ENCODE data around the gene SPG11. TPM values are rescaled to one million over a fixed set of nuclear protein-coding genes. Genes with fewer than 3 reads are reported as not detected.
A peak's percentile ranks its signal among the peaks of the same experiment; 100 is the strongest.

Gene SPG11
- total and polyA plus RNA-seq, 7 experiments from 2014 or later = 26.1 to 137 (median 107) TPM

GRCh38 chr15:44673639-44674038 lies 10.2 kb upstream of the SPG11 start:
- peak overlapping the region in 8 of 9 donors; percentile 23 to 99 (median 80) for H3K27ac Mint-ChIP-seq
- intact Hi-C loops (cut with micrococcal nuclease) = no loop called here
- peaks cover 69 to 87% of the 10 kb centered on the region in 2 donors for H3K4me1 ChIP-seq (ENCODE audit: control insufficient read depth in 2 of 2, insufficient read depth in 2 of 2, low read length in 2 of 2)

GRCh38 chr15:44670087-44670950 lies 6.9 kb upstream of the SPG11 start:
- Mint-ChIP-seq H3K27me3 (no peaks in the 10 kb centered on the region), H3K27ac (peak overlapping the region; percentile 68 to 99 (median 94)), H3K4me3 (peak overlapping the region in 9 of 10 donors; percentile 38 to 65 (median 58)), H3K36me3 (peaks cover 3 to 26% (median 14%) of the 10 kb centered on the region in 5 donors), H3K4me1 (peaks cover 67 to 96% (median 92%) of the 10 kb centered on the region in 7 donors), H3K9me3 (no peaks in the 10 kb centered on the region)
- Histone ChIP-seq H3K4me3 (ENCODE audit: low read length) (no peak overlapping the region), H3K4me1 (ENCODE audit: control insufficient read depth in 2 of 2, insufficient read depth in 2 of 2, low read length in 2 of 2) (peaks cover 58 to 87% of the 10 kb centered on the region in 2 donors), H3K27ac (ENCODE audit: low read depth, low read length) (peak overlapping the region; percentile 69), H3K36me3 (ENCODE audit: control insufficient read depth in 2 of 3, insufficient read depth in 3 of 3, low read length in 3 of 3) (no peaks in the 10 kb centered on the region), H3K27me3 (ENCODE audit: control insufficient read depth in 2 of 2, insufficient read depth in 2 of 2, low read length in 2 of 2) (no peaks in the 10 kb centered on the region), H3K9me3 (ENCODE audit: control insufficient read depth in 2 of 3, low read length in 3 of 3) (no peaks in the 10 kb centered on the region)
- CTCF ChIA-PET = interaction anchor here (1.3 to 2.2 kb wide), 4 partner anchors 13 to 66 kb away, joined by 5 to 11 read pairs (median 9); partner anchors contain the start of genes B2M, PATL2 and TRIM69
- DNase-seq = no peak
- intact Hi-C loops (cut with micrococcal nuclease) = no loop called here
- POLR2A ChIA-PET = interaction anchor here (1.0 to 38.1 kb wide), 4 partner anchors 9 to 52 kb away, joined by 3 to 3822 read pairs (median 471); partner anchors contain the start of genes B2M, PATL2 and TRIM69
- no peak for ATAC-seq

More at GRCh38 chr15:44673639-44674038, 10.2 kb upstream of the SPG11 start:
- no peaks in the 10 kb centered on the region for H3K27me3 Mint-ChIP-seq
- peaks cover 3 to 36% (median 25%) of the 10 kb centered on the region in 5 donors for H3K36me3 Mint-ChIP-seq
- H3K9me3 ChIP-seq (ENCODE audit: control insufficient read depth in 2 of 3, low read length in 3 of 3) = no peaks in the 10 kb centered on the region
- DNase-seq (no peak), ATAC-seq (no peak)
- no peaks in the 10 kb centered on the region for H3K27me3 ChIP-seq (ENCODE audit: control insufficient read depth in 2 of 2, insufficient read depth in 2 of 2, low read length in 2 of 2)
- no peaks in the 10 kb centered on the region for H3K36me3 ChIP-seq (ENCODE audit: control insufficient read depth in 2 of 3, insufficient read depth in 3 of 3, low read length in 3 of 3)
- H3K27ac ChIP-seq (ENCODE audit: low read depth, low read length) = no peak overlapping the region
- peaks cover 0 to 5% (median 1%) of the 10 kb centered on the region in 11 donors for H3K9me3 Mint-ChIP-seq
- CTCF ChIA-PET = interaction anchor here (1.3 to 2.6 kb wide), 3 partner anchors 9 to 42 kb away, joined by 3 to 14 read pairs (median 6); no protein-coding TSS in a partner anchor
- peak overlapping the region in 6 of 10 donors; percentile 38 to 92 (median 46) for H3K4me3 Mint-ChIP-seq
- POLR2A ChIA-PET = interaction anchor here (1.1 to 38.1 kb wide), 5 partner anchors 9 to 135 kb away, joined by 3 to 3822 read pairs (median 156); partner anchors contain the start of genes B2M, PATL2, SPG11 and TRIM69
- no peak overlapping the region for H3K4me3 ChIP-seq (ENCODE audit: low read length)
- peaks cover 67 to 98% (median 94%) of the 10 kb centered on the region in 7 donors for H3K4me1 Mint-ChIP-seq

GRCh38 chr15:44668921-44669320 lies 5.5 kb upstream of the SPG11 start:
- POLR2A ChIA-PET = interaction anchor here (1.0 to 38.1 kb wide), 4 partner anchors 16 to 78 kb away, joined by 3 to 3822 read pairs (median 471); partner anchors contain the start of genes B2M, PATL2 and TRIM69
- CTCF ChIA-PET = interaction anchor here (0.7 to 2.2 kb wide), 8 partner anchors 9 to 67 kb away, joined by 3 to 11 read pairs (median 5); partner anchors contain the start of genes B2M, PATL2 and TRIM69
- H3K27me3 ChIP-seq (ENCODE audit: control insufficient read depth in 2 of 2, insufficient read depth in 2 of 2, low read length in 2 of 2) = no peaks in the 10 kb centered on the region
- Mint-ChIP-seq H3K27ac (peak overlapping the region; percentile 69 to 99 (median 94)), H3K9me3 (no peaks in the 10 kb centered on the region), H3K36me3 (peaks cover 3 to 21% (median 10%) of the 10 kb centered on the region in 5 donors), H3K4me1 (peaks cover 66 to 99% (median 89%) of the 10 kb centered on the region in 7 donors), H3K4me3 (peak overlapping the region in 7 of 10 donors; percentile 11 to 65 (median 46)), H3K27me3 (no peaks in the 10 kb centered on the region)
- no peak overlapping the region for H3K4me3 ChIP-seq (ENCODE audit: low read length)
- no peaks in the 10 kb centered on the region for H3K36me3 ChIP-seq (ENCODE audit: control insufficient read depth in 2 of 3, insufficient read depth in 3 of 3, low read length in 3 of 3)
- H3K4me1 ChIP-seq (ENCODE audit: control insufficient read depth in 2 of 2, insufficient read depth in 2 of 2, low read length in 2 of 2) = peaks cover 60 to 92% of the 10 kb centered on the region in 2 donors
- DNase-seq (peak in 4 of 9 donors; percentile 25 to 37 (median 35)), ATAC-seq (peak; percentile 60)
- H3K27ac ChIP-seq (ENCODE audit: low read depth, low read length) = peak overlapping the region; percentile 69
- H3K9me3 ChIP-seq (ENCODE audit: control insufficient read depth in 2 of 3, low read length in 3 of 3) = no peaks in the 10 kb centered on the region
- intact Hi-C loops (cut with micrococcal nuclease) = loop anchor here in 1 of 2 donors (10.0 kb wide), 1 partner anchor 244 kb away; the partner anchor contains the start of gene CTDSPL2

- Histone ChIP-seq H3K36me3 (ENCODE audit: control insufficient read depth in 2 of 3, insufficient read depth in 3 of 3, low read length in 3 of 3) (no peaks in the 10 kb centered on the region), H3K4me1 (ENCODE audit: control insufficient read depth in 2 of 2, insufficient read depth in 2 of 2, low read length in 2 of 2) (peaks cover 48 to 83% of the 10 kb centered on the region in 2 donors), H3K27me3 (ENCODE audit: control insufficient read depth in 2 of 2, insufficient read depth in 2 of 2, low read length in 2 of 2) (no peaks in the 10 kb centered on the region), H3K27ac (ENCODE audit: low read depth, low read length) (peak overlapping the region; percentile 91), H3K9me3 (ENCODE audit: control insufficient read depth in 2 of 3, low read length in 3 of 3) (no peaks in the 10 kb centered on the region), H3K4me3 (ENCODE audit: low read length) (peak overlapping the region; percentile 21)
- Mint-ChIP-seq H3K36me3 (peaks cover 0 to 12% (median 2%) of the 10 kb centered on the region in 5 donors), H3K9me3 (no peaks in the 10 kb centered on the region), H3K27me3 (no peaks in the 10 kb centered on the region), H3K27ac (peak overlapping the region; percentile 83 to 99 (median 95)), H3K4me3 (peak overlapping the region; percentile 68 to 87 (median 80)), H3K4me1 (peaks cover 56 to 88% (median 78%) of the 10 kb centered on the region in 7 donors)
- intact Hi-C loops (cut with micrococcal nuclease) = loop anchor here in 1 of 2 donors (10.0 kb wide), 1 partner anchor 242 kb away; the partner anchor contains the start of gene CTDSPL2
- POLR2A ChIA-PET = interaction anchor here (1.1 to 38.1 kb wide), 6 partner anchors 7 to 533 kb away, joined by 4 to 3822 read pairs (median 130); partner anchors contain the start of genes B2M, PATL2 and TRIM69
- CTCF ChIA-PET = interaction anchor here (1.5 to 8.4 kb wide), 6 partner anchors 8 to 71 kb away, joined by 4 to 235 read pairs (median 42); partner anchors contain the start of genes B2M, PATL2 and TRIM69
- ATAC-seq (no peak), DNase-seq (no peak)
These were observed 3.5 kb upstream of the SPG11 start for GRCh38 chr15:44667039-44667360.

- peak overlapping the region; percentile 68 to 87 (median 80) for H3K4me3 Mint-ChIP-seq
- H3K9me3 Mint-ChIP-seq = no peaks in the 10 kb centered on the region
- H3K36me3 Mint-ChIP-seq = peaks cover 0 to 11% (median 0%) of the 10 kb centered on the region in 5 donors
- no peaks in the 10 kb centered on the region for H3K36me3 ChIP-seq (ENCODE audit: control insufficient read depth in 2 of 3, insufficient read depth in 3 of 3, low read length in 3 of 3)
- H3K4me3 ChIP-seq (ENCODE audit: low read length) = peak overlapping the region; percentile 21
- POLR2A ChIA-PET = interaction anchor here (1.1 to 38.1 kb wide), 6 partner anchors 7 to 534 kb away, joined by 4 to 3822 read pairs (median 130); partner anchors contain the start of genes B2M, PATL2 and TRIM69
- no peaks in the 10 kb centered on the region for H3K27me3 Mint-ChIP-seq
- CTCF ChIA-PET = interaction anchor here (0.6 to 8.4 kb wide), 7 partner anchors 9 to 120 kb away, joined by 3 to 235 read pairs (median 14); partner anchors contain the start of genes B2M, PATL2 and TRIM69
- no peaks in the 10 kb centered on the region for H3K27me3 ChIP-seq (ENCODE audit: control insufficient read depth in 2 of 2, insufficient read depth in 2 of 2, low read length in 2 of 2)
- intact Hi-C loops (cut with micrococcal nuclease) = loop anchor here (1.0 to 10.0 kb wide), 2 partner anchors 11 to 242 kb away; partner anchors contain the start of gene CTDSPL2 (in 1 of the 2)
- no peaks in the 10 kb centered on the region for H3K9me3 ChIP-seq (ENCODE audit: control insufficient read depth in 2 of 3, low read length in 3 of 3)
- ATAC-seq (no peak), DNase-seq (peak in 6 of 9 donors; percentile 29 to 57 (median 35))
- peaks cover 55 to 88% (median 78%) of the 10 kb centered on the region in 7 donors for H3K4me1 Mint-ChIP-seq
- H3K27ac ChIP-seq (ENCODE audit: low read depth, low read length) = peak overlapping the region; percentile 91
- peaks cover 42 to 80% of the 10 kb centered on the region in 2 donors for H3K4me1 ChIP-seq (ENCODE audit: control insufficient read depth in 2 of 2, insufficient read depth in 2 of 2, low read length in 2 of 2)
- H3K27ac Mint-ChIP-seq = peak overlapping the region; percentile 83 to 99 (median 95)
These were observed 3.0 kb upstream of the SPG11 start for GRCh38 chr15:44666210-44667038.
